ENCODE measurements around the gene WDR36.

The WDR36 gene

DNA sequence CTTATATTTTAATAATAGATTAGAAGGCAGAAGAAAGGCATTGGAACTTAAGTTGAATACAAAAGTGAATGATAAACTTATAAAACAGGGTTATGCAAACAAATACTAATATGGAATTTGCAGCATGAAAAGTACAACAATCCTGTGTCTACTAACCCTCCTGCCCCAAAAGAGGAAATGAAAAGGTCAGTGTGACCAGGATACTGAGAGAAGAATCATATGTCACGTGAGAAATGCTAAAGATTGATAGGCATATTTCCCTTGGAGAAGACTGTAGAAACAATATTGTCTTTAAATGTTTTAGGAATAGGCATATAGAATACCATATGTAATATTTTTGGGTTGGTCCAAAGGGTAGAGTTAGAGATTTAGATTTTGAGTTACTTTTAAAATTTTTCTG is 3.8 kb downstream of the WDR36 start:
- TF ChIP-seq TCF12 (IDR thresholded peaks at IDR 0.05; ENCODE audit: low read depth) (no peak), TEAD4 (IDR thresholded peaks at IDR 0.05) (no peak), TAF1 (IDR thresholded peaks at IDR 0.05; ENCODE audit: low read depth) (no peak), NFIC (IDR thresholded peaks at IDR 0.05) (no peak), RAD21 (IDR thresholded peaks at IDR 0.05; ENCODE audit: low read depth) (no peak), MAX (IDR thresholded peaks at IDR 0.05) (no peak), YY1 (IDR thresholded peaks at IDR 0.05; ENCODE audit: low read depth) (no peak), CREB1 (IDR thresholded peaks at IDR 0.05; ENCODE audit: low read depth) (no peak), EGR1 (IDR thresholded peaks at IDR 0.05) (no peak), CEBPB (IDR thresholded peaks at IDR 0.05) (no peak)
- TF ChIP-seq, protein P1, sequence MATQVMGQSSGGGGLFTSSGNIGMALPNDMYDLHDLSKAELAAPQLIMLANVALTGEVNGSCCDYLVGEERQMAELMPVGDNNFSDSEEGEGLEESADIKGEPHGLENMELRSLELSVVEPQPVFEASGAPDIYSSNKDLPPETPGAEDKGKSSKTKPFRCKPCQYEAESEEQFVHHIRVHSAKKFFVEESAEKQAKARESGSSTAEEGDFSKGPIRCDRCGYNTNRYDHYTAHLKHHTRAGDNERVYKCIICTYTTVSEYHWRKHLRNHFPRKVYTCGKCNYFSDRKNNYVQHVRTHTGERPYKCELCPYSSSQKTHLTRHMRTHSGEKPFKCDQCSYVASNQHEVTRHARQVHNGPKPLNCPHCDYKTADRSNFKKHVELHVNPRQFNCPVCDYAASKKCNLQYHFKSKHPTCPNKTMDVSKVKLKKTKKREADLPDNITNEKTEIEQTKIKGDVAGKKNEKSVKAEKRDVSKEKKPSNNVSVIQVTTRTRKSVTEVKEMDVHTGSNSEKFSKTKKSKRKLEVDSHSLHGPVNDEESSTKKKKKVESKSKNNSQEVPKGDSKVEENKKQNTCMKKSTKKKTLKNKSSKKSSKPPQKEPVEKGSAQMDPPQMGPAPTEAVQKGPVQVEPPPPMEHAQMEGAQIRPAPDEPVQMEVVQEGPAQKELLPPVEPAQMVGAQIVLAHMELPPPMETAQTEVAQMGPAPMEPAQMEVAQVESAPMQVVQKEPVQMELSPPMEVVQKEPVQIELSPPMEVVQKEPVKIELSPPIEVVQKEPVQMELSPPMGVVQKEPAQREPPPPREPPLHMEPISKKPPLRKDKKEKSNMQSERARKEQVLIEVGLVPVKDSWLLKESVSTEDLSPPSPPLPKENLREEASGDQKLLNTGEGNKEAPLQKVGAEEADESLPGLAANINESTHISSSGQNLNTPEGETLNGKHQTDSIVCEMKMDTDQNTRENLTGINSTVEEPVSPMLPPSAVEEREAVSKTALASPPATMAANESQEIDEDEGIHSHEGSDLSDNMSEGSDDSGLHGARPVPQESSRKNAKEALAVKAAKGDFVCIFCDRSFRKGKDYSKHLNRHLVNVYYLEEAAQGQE (IDR thresholded peaks at IDR 0.05; ENCODE audit: low read depth): no peak
- TF ChIP-seq, protein P2, sequence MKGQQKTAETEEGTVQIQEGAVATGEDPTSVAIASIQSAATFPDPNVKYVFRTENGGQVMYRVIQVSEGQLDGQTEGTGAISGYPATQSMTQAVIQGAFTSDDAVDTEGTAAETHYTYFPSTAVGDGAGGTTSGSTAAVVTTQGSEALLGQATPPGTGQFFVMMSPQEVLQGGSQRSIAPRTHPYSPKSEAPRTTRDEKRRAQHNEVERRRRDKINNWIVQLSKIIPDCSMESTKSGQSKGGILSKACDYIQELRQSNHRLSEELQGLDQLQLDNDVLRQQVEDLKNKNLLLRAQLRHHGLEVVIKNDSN (IDR thresholded peaks at IDR 0.05): no peak

GRCh38 chr5:111099058-111099778 is 7.1 kb downstream of the WDR36 start:
- no peak for TF ChIP-seq ZBTB7A (IDR thresholded peaks at IDR 0.05; ENCODE audit: low read depth)
- TF ChIP-seq TEAD4 (IDR thresholded peaks at IDR 0.05): no peak
- TF ChIP-seq RAD21 (IDR thresholded peaks at IDR 0.05; ENCODE audit: low read depth): no peak
- TF ChIP-seq, protein P1 (IDR thresholded peaks at IDR 0.05; ENCODE audit: low read depth): no peak
- no peak for TF ChIP-seq TAF1 (IDR thresholded peaks at IDR 0.05; ENCODE audit: low read depth)
- TF ChIP-seq YY1 (IDR thresholded peaks at IDR 0.05; ENCODE audit: low read depth): no peak

DNA sequence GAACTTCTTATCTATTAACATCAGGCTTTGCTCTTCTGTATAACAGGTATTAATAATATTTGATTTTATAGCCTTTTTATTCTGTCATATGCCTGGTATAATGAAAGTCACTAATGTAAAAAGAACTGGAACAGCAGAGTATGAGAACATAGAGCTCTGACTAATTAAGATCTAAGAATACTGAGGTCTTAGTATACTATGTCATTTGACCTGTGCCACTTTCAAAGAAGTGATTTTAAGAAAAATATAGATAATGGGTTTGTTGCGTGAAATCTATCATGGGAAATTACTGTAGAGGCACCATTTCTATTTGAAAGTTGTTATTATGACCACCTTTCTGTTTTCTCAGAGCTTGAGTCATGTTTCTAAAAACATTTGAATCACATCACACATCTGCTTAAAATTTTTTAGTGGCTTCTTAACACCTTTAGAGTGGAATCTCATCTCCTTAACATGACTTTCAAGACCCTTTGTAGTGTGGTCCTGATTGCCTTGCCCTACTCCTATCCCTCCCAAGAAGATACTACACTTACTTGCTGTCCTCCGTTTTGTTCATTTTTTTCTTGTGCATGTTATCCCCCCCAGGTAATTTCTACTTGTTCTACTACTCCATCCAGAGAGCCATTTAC is 14.3 kb downstream of the WDR36 start:
- TF ChIP-seq TCF12 (IDR thresholded peaks at IDR 0.05; ENCODE audit: low read depth): no peak
- no peak for TF ChIP-seq TAF1 (IDR thresholded peaks at IDR 0.05; ENCODE audit: low read depth)
- no peak for TF ChIP-seq EP300 (IDR thresholded peaks at IDR 0.05; ENCODE audit: borderline replicate concordance)
- TF ChIP-seq EGR1 (IDR thresholded peaks at IDR 0.05): no peak
- TF ChIP-seq FOXM1 (IDR thresholded peaks at IDR 0.05; ENCODE audit: borderline replicate concordance, low read depth): no peak
- no peak for TF ChIP-seq RAD21 (IDR thresholded peaks at IDR 0.05; ENCODE audit: low read depth)
- TF ChIP-seq, protein P2 (IDR thresholded peaks at IDR 0.05): no peak
- no peak for TF ChIP-seq CEBPB (IDR thresholded peaks at IDR 0.05)
- no peak for TF ChIP-seq ZBTB7A (IDR thresholded peaks at IDR 0.05; ENCODE audit: low read depth)
- TF ChIP-seq, protein P1 (IDR thresholded peaks at IDR 0.05; ENCODE audit: low read depth): no peak

GRCh38 chr5:111107371-111107770 is 15.2 kb downstream of the WDR36 start:
- TF ChIP-seq TAF1 (IDR thresholded peaks at IDR 0.05; ENCODE audit: low read depth) (no peak), ZBTB7A (IDR thresholded peaks at IDR 0.05; ENCODE audit: low read depth) (no peak), NFIC (IDR thresholded peaks at IDR 0.05) (no peak), EGR1 (IDR thresholded peaks at IDR 0.05) (no peak), FOXM1 (IDR thresholded peaks at IDR 0.05; ENCODE audit: borderline replicate concordance, low read depth) (no peak), EP300 (IDR thresholded peaks at IDR 0.05; ENCODE audit: borderline replicate concordance) (no peak), TCF12 (IDR thresholded peaks at IDR 0.05; ENCODE audit: low read depth) (no peak), MAX (IDR thresholded peaks at IDR 0.05) (no peak), CEBPB (IDR thresholded peaks at IDR 0.05) (no peak), CREB1 (IDR thresholded peaks at IDR 0.05; ENCODE audit: low read depth) (no peak), RAD21 (IDR thresholded peaks at IDR 0.05; ENCODE audit: low read depth) (no peak), TEAD4 (IDR thresholded peaks at IDR 0.05) (no peak), YY1 (IDR thresholded peaks at IDR 0.05; ENCODE audit: low read depth) (no peak)
- TF ChIP-seq, protein P2 (IDR thresholded peaks at IDR 0.05): no peak
- TF ChIP-seq, protein P1 (IDR thresholded peaks at IDR 0.05; ENCODE audit: low read depth): no peak

All from Ishikawa (cell line).